ENCODE data around the gene APOC4. TPM values are rescaled to one million over a fixed set of nuclear protein-coding genes. Genes with fewer than 3 reads are reported as not detected.

Gene APOC4
- total RNA-seq, 2 donors from 2014 or later, result not detected

- DNase-seq (ENCODE audit: low spot score) (no peak), ATAC-seq (no peak)
- peak overlapping the region in 1 of 2 donors; percentile 70 for H3K27ac Mint-ChIP-seq
- no peaks in the 10 kb centered on the region for H3K36me3 Mint-ChIP-seq
- H3K4me3 Mint-ChIP-seq, result no peak overlapping the region
- no peaks in the 10 kb centered on the region for H3K9me3 Mint-ChIP-seq
- peaks cover 6 to 18% of the 10 kb centered on the region in 2 donors for H3K4me1 Mint-ChIP-seq (ENCODE audit: low read depth in 2 of 2)
- H3K27me3 Mint-ChIP-seq, result no peaks in the 10 kb centered on the region
Observed at GRCh38 chr19:44986389-44986788, 44.4 kb downstream of the APOC4 start.

- peak overlapping the region in 1 of 2 donors; percentile 53 for H3K27ac Mint-ChIP-seq
- peaks cover 6 to 18% of the 10 kb centered on the region in 2 donors for H3K4me1 Mint-ChIP-seq (ENCODE audit: low read depth in 2 of 2)
- H3K36me3 Mint-ChIP-seq, result no peaks in the 10 kb centered on the region
- no peaks in the 10 kb centered on the region for H3K27me3 Mint-ChIP-seq
- no peak for DNase-seq (ENCODE audit: low spot score)
- ATAC-seq, result no peak
- no peaks in the 10 kb centered on the region for H3K9me3 Mint-ChIP-seq
- H3K4me3 Mint-ChIP-seq, result no peak overlapping the region
Observed at GRCh38 chr19:44987148-44987675, 45.2 kb downstream of the APOC4 start.

- DNase-seq (ENCODE audit: low spot score), result no peak
- H3K4me3 Mint-ChIP-seq, result no peak overlapping the region
- no peaks in the 10 kb centered on the region for H3K9me3 Mint-ChIP-seq
- no peaks in the 10 kb centered on the region for H3K27me3 Mint-ChIP-seq
- ATAC-seq, result no peak
- H3K4me1 Mint-ChIP-seq (ENCODE audit: low read depth in 2 of 2), result peaks cover 6 to 15% of the 10 kb centered on the region in 2 donors
- no peak overlapping the region for H3K27ac Mint-ChIP-seq
- no peaks in the 10 kb centered on the region for H3K36me3 Mint-ChIP-seq
Observed at GRCh38 chr19:44988273-44988672, 46.2 kb downstream of the APOC4 start.

GRCh38 chr19:44988896-44989556 is 47.0 kb downstream of the APOC4 start:
- H3K27me3 Mint-ChIP-seq, result no peaks in the 10 kb centered on the region
- peaks cover 5 to 14% of the 10 kb centered on the region in 2 donors for H3K4me1 Mint-ChIP-seq (ENCODE audit: low read depth in 2 of 2)
- DNase-seq (ENCODE audit: low spot score), result peak; percentile 73
- no peaks in the 10 kb centered on the region for H3K9me3 Mint-ChIP-seq
- H3K36me3 Mint-ChIP-seq, result no peaks in the 10 kb centered on the region
- peak; percentile 60 to 69 for ATAC-seq
- H3K4me3 Mint-ChIP-seq, result no peak overlapping the region
- H3K27ac Mint-ChIP-seq, result peak overlapping the region in 1 of 2 donors; percentile 60

GRCh38 chr19:44990459-44990858 is 48.4 kb downstream of the APOC4 start:
- H3K36me3 Mint-ChIP-seq, result no peaks in the 10 kb centered on the region
- H3K9me3 Mint-ChIP-seq, result no peaks in the 10 kb centered on the region
- H3K27ac Mint-ChIP-seq, result no peak overlapping the region
- H3K27me3 Mint-ChIP-seq, result no peaks in the 10 kb centered on the region
- no peak overlapping the region for H3K4me3 Mint-ChIP-seq
- ATAC-seq (no peak), DNase-seq (ENCODE audit: low spot score) (no peak)
- peaks cover 0 to 13% of the 10 kb centered on the region in 2 donors for H3K4me1 Mint-ChIP-seq (ENCODE audit: low read depth in 2 of 2)

- H3K27me3 Mint-ChIP-seq, result no peaks in the 10 kb centered on the region
- no peak overlapping the region for H3K4me3 Mint-ChIP-seq
- no peak overlapping the region for H3K27ac Mint-ChIP-seq
- H3K9me3 Mint-ChIP-seq, result no peaks in the 10 kb centered on the region
- no peaks in the 10 kb centered on the region for H3K36me3 Mint-ChIP-seq
- DNase-seq (ENCODE audit: low spot score) (no peak), ATAC-seq (no peak)
- peaks cover 0 to 10% of the 10 kb centered on the region in 2 donors for H3K4me1 Mint-ChIP-seq (ENCODE audit: low read depth in 2 of 2)
Observed at GRCh38 chr19:44990966-44991365, 48.9 kb downstream of the APOC4 start.

GRCh38 chr19:44992336-44993163 is 50.5 kb downstream of the APOC4 start:
- Mint-ChIP-seq H3K4me3 (no peak overlapping the region), H3K27me3 (no peaks in the 10 kb centered on the region), H3K4me1 (ENCODE audit: low read depth in 2 of 2) (peaks cover 0 to 7% of the 10 kb centered on the region in 2 donors), H3K36me3 (no peaks in the 10 kb centered on the region), H3K9me3 (no peaks in the 10 kb centered on the region), H3K27ac (no peak overlapping the region)
- no peak for ATAC-seq
- DNase-seq (ENCODE audit: low spot score), result no peak

GRCh38 chr19:44993526-44993925 is 51.5 kb downstream of the APOC4 start:
- no peak for ATAC-seq
- Mint-ChIP-seq H3K9me3 (no peaks in the 10 kb centered on the region), H3K4me1 (ENCODE audit: low read depth in 2 of 2) (peaks cover 0 to 7% of the 10 kb centered on the region in 2 donors), H3K4me3 (no peak overlapping the region), H3K27ac (no peak overlapping the region), H3K36me3 (no peaks in the 10 kb centered on the region), H3K27me3 (no peaks in the 10 kb centered on the region)
- peak; percentile 37 for DNase-seq (ENCODE audit: low spot score)

GRCh38 chr19:44993926-44994537 is 52.0 kb downstream of the APOC4 start:
- no peaks in the 10 kb centered on the region for H3K36me3 Mint-ChIP-seq
- H3K9me3 Mint-ChIP-seq, result no peaks in the 10 kb centered on the region
- ATAC-seq (no peak), DNase-seq (ENCODE audit: low spot score) (peak; percentile 22)
- H3K27me3 Mint-ChIP-seq, result no peaks in the 10 kb centered on the region
- no peak overlapping the region for H3K4me3 Mint-ChIP-seq
- H3K27ac Mint-ChIP-seq, result no peak overlapping the region
- H3K4me1 Mint-ChIP-seq (ENCODE audit: low read depth in 2 of 2), result peaks cover 0 to 7% of the 10 kb centered on the region in 2 donors

Other genes with a start within 250 kb of the APOC4 start
- gene CEACAM16, start 243.1 kb upstream of the APOC4 start, total RNA-seq, result not detected
- 100 to 1,000 TPM; 117 to 122 TPM for gene BCL3, start 193.5 kb upstream of the APOC4 start, total RNA-seq
- gene CBLC, start 164.3 kb upstream of the APOC4 start, total RNA-seq, result not detected
- gene BCAM, start 133.1 kb upstream of the APOC4 start, total RNA-seq, result not detected
- gene NECTIN2, start 95.9 kb upstream of the APOC4 start, total RNA-seq, result 1 to 10 TPM; 1.3 to 1.6 TPM
- 100 to 1,000 TPM; 119 to 240 TPM for gene TOMM40, start 51.0 kb upstream of the APOC4 start, total RNA-seq
- gene APOE, start 36.4 kb upstream of the APOC4 start, total RNA-seq, result 1 to 10 TPM; 1.5 to 1.6 TPM
- not detected for gene APOC1, start 27.6 kb upstream of the APOC4 start, total RNA-seq
- 1 to 10 TPM in 1 of 2 donors, not detected in 1; 4.6 TPM for gene APOC2, start 3.8 kb downstream of the APOC4 start, total RNA-seq
- gene CLPTM1, start 13.1 kb downstream of the APOC4 start, total RNA-seq, result 100 to 1,000 TPM in 1 of 2 donors, 10 to 100 TPM in 1; 90.9 to 116 TPM
- 10 to 100 TPM; 47.0 to 81.6 TPM for gene RELB, start 59.2 kb downstream of the APOC4 start, total RNA-seq
- gene CLASRP, start 96.8 kb downstream of the APOC4 start, total RNA-seq, result 100 to 1,000 TPM in 1 of 2 donors, 10 to 100 TPM in 1; 84.1 to 147 TPM
- gene ZNF296, start 134.2 kb downstream of the APOC4 start, total RNA-seq, result 1 to 10 TPM; 5.0 to 5.5 TPM
- gene GEMIN7, start 137.0 kb downstream of the APOC4 start, total RNA-seq, result 10 to 100 TPM; 59.0 TPM
- 10 to 100 TPM; 18.1 to 36.3 TPM for gene PPP1R37, start 150.9 kb downstream of the APOC4 start, total RNA-seq
- gene NKPD1, start 218.7 kb downstream of the APOC4 start, total RNA-seq, result under 1 TPM; 0.14 to 0.22 TPM
- 10 to 100 TPM; 17.5 to 33.5 TPM for gene TRAPPC6A, start 236.0 kb downstream of the APOC4 start, total RNA-seq
- gene BLOC1S3, start 236.5 kb downstream of the APOC4 start, total RNA-seq, result 10 to 100 TPM; 15.4 to 20.5 TPM

All from natural killer cell treated with Interleukin-12 subunit alpha and Interleukin-12 subunit beta and Interleukin-15 and Interleukin-18, amount 100 ng/mL, for 72 hours (primary cell).